KOPT-K1 (cell line): Measurements from ENCODE around the gene PIGM.

Experiments used
- H3K27ac ChIP-seq: fragments of 200-600 bp; sonication (generic); 2 replicates; pipeline ENCODE4 v1.5.1; 2016; ENCODE audit warnings: antibody characterized with exemption, mild to moderate bottlenecking, low read depth, low read length; ENCODE audit not compliant: poor library complexity, severe bottlenecking
- H3K36me3 ChIP-seq: fragments of 200-600 bp; sonication (generic); 2 replicates; pipeline ENCODE4 v1.5.1; 2017; ENCODE audit warnings: antibody characterized with exemption, mild to moderate bottlenecking, low read length, moderate library complexity; ENCODE audit not compliant: insufficient read depth
- H3K9me3 ChIP-seq: fragments of 200-600 bp; sonication (generic); 2 replicates; pipeline ENCODE4 v1.5.1; 2017; ENCODE audit warnings: antibody characterized with exemption, low read length, mild to moderate bottlenecking; ENCODE audit not compliant: insufficient read depth, poor library complexity, severe bottlenecking

The PIGM gene

DNA sequence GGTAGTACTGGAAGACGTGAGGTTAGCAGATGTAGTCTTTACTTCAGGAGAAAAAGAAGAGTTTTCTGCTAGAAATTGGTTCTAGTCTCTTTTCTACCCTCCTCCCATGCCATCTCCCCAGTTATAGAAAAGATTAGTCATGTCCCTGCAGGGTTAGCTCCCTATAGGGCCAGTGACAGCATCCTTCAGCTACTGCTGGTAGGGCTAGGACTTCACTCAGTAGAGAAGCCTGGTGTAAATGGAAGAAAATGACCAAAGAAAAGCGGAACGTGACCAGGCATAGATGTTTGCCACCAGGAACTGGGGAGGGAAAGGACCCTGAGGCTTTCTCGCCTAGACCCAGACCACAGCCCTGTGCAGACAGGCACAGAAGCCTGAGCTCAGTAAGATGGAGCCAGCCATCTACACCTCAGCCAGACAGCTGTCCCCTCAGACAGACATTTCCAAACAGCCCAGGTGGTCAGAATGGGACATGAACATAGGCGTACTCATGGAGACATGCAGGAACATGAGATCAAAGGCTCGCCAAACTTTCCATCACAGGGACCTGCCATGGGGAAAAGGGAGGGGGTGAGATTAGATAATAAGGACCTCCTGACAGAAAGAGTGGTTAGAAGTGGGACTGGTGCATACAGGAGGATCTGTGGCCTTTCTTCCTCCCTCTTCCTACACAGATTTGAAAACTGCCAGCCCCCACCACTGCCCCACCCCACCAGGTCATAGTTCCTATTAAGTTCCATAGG lies 54.3 kb downstream of the PIGM start:
- no peaks in the 10 kb centered on the region for H3K9me3 ChIP-seq
- no peaks in the 10 kb centered on the region for H3K36me3 ChIP-seq
- H3K27ac ChIP-seq, result no peak overlapping the region
